Measurements from ENCODE around the gene CCNY. TPM values are rescaled to one million over a fixed set of nuclear protein-coding genes. Genes with fewer than 3 reads are reported as not detected.

CCNY gene
- total RNA-seq, 2 donors from 2014 or later = 60.5 to 65.9 TPM

DNA sequence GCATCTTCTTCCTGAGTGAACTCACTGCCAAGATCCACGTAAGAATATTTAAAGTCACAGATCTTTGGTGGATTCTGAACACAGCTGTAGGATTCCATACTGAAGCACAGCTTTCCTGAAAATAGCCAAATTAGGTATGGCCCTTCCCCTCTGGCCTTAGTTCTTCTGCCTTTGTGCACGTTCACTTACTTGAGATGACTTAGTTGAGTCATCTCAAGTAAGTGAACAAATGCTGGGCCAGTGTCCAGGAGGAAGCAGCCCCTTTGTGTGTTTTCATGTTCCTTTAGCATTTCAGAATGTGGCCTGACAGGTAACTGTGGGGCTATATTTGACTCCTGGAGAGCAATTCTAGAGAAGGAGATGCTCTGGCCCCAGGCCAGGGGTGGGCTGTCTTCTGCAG, 51.5 kb downstream of the CCNY start:
- H3K27ac Mint-ChIP-seq = no peak overlapping the region
- Histone ChIP-seq H3K27ac (ENCODE audit: low read depth, low read length) (no peak overlapping the region), H3K36me3 (ENCODE audit: control insufficient read depth, insufficient read depth, low read length) (no peaks in the 10 kb centered on the region), H3K4me1 (ENCODE audit: control insufficient read depth, insufficient read depth, low read length) (peaks cover 5% of the 10 kb centered on the region), H3K27me3 (ENCODE audit: control insufficient read depth, insufficient read depth, low read length, poor library complexity, severe bottlenecking) (no peaks in the 10 kb centered on the region), H3K9ac (ENCODE audit: extremely low read depth, low read length, poor library complexity, severe bottlenecking) (no peak overlapping the region), H3K4me3 (ENCODE audit: low read length) (peak overlapping the region; percentile 9), H3K9me3 (ENCODE audit: control insufficient read depth, low read length) (peaks cover 38% of the 10 kb centered on the region)
- H3K4me3 Mint-ChIP-seq = no peak overlapping the region
- DNase-seq = no peak
- peaks cover 30% of the 10 kb centered on the region for H3K9me3 Mint-ChIP-seq
- 90 to 100% methylated on average over 2 of the region's 2 CpGs for WGBS, 2 experiments (ENCODE audit: insufficient coverage in 1 of 2, insufficient read length in 1 of 2)
- peaks cover 42% of the 10 kb centered on the region for H3K4me1 Mint-ChIP-seq
- H3K36me3 Mint-ChIP-seq (ENCODE audit: low read depth) = peaks cover 14% of the 10 kb centered on the region
- TF ChIP-seq, protein P1, sequence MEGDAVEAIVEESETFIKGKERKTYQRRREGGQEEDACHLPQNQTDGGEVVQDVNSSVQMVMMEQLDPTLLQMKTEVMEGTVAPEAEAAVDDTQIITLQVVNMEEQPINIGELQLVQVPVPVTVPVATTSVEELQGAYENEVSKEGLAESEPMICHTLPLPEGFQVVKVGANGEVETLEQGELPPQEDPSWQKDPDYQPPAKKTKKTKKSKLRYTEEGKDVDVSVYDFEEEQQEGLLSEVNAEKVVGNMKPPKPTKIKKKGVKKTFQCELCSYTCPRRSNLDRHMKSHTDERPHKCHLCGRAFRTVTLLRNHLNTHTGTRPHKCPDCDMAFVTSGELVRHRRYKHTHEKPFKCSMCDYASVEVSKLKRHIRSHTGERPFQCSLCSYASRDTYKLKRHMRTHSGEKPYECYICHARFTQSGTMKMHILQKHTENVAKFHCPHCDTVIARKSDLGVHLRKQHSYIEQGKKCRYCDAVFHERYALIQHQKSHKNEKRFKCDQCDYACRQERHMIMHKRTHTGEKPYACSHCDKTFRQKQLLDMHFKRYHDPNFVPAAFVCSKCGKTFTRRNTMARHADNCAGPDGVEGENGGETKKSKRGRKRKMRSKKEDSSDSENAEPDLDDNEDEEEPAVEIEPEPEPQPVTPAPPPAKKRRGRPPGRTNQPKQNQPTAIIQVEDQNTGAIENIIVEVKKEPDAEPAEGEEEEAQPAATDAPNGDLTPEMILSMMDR (conservative IDR thresholded peaks at IDR 0.05) = no peak
- H3K27me3 Mint-ChIP-seq (ENCODE audit: insufficient read depth) = no peaks in the 10 kb centered on the region

DNA sequence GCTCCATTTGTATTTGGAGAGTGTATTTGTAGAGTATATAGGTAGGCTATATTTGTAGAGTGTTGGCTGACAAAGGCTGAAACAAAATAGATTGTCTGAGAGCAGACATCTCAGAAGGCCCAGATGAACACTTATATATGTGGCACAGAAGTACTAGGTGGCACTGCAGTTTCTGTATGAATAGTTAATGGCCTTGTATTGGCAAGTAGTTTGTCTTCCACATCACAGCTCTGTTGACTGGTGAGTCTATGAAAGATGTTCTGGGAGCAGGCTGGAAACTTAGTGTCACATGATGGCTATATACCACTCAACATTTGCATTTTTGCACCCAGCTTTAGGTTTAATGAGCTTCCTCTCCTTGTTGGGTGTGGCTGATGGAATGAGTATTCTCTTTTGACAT, 51.9 kb downstream of the CCNY start:
- H3K27me3 ChIP-seq (ENCODE audit: control insufficient read depth, insufficient read depth, low read length, poor library complexity, severe bottlenecking) = no peaks in the 10 kb centered on the region
- peak overlapping the region; percentile 9 for H3K4me3 ChIP-seq (ENCODE audit: low read length)
- TF ChIP-seq, protein P1 (conservative IDR thresholded peaks at IDR 0.05) = no peak
- no peak overlapping the region for H3K4me3 Mint-ChIP-seq
- H3K27ac Mint-ChIP-seq = no peak overlapping the region
- no peak overlapping the region for H3K9ac ChIP-seq (ENCODE audit: extremely low read depth, low read length, poor library complexity, severe bottlenecking)
- H3K36me3 ChIP-seq (ENCODE audit: control insufficient read depth, insufficient read depth, low read length) = no peaks in the 10 kb centered on the region
- H3K27ac ChIP-seq (ENCODE audit: low read depth, low read length) = no peak overlapping the region
- no peaks in the 10 kb centered on the region for H3K27me3 Mint-ChIP-seq (ENCODE audit: insufficient read depth)
- H3K9me3 ChIP-seq (ENCODE audit: control insufficient read depth, low read length) = peaks cover 38% of the 10 kb centered on the region
- no peak for DNase-seq
- peaks cover 5% of the 10 kb centered on the region for H3K4me1 ChIP-seq (ENCODE audit: control insufficient read depth, insufficient read depth, low read length)
- H3K4me1 Mint-ChIP-seq = peaks cover 46% of the 10 kb centered on the region
- peaks cover 14% of the 10 kb centered on the region for H3K36me3 Mint-ChIP-seq (ENCODE audit: low read depth)
- peaks cover 30% of the 10 kb centered on the region for H3K9me3 Mint-ChIP-seq

DNA sequence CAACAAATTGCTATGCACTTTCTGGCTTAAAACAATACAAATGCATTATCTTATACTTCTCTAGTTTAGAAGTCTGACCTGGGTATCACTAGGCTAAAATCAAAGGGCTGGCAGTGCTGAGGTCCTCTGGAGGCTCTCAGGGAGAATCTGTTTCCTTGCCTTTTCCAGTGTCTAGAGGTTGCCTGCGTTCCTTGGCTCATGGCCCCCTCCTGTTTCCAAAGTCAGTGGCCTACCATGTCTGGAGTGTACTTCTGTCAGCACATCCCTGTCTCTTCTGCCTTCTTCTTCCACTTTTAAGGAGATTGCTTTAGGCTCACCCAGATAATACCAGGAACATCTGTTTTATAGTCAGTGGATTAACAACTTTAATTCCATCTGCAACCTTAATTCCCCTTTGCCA, 52.4 kb downstream of the CCNY start:
- Histone ChIP-seq H3K27ac (ENCODE audit: low read depth, low read length) (no peak overlapping the region), H3K4me1 (ENCODE audit: control insufficient read depth, insufficient read depth, low read length) (peaks cover 5% of the 10 kb centered on the region), H3K27me3 (ENCODE audit: control insufficient read depth, insufficient read depth, low read length, poor library complexity, severe bottlenecking) (no peaks in the 10 kb centered on the region), H3K36me3 (ENCODE audit: control insufficient read depth, insufficient read depth, low read length) (no peaks in the 10 kb centered on the region), H3K9ac (ENCODE audit: extremely low read depth, low read length, poor library complexity, severe bottlenecking) (no peak overlapping the region), H3K9me3 (ENCODE audit: control insufficient read depth, low read length) (peaks cover 38% of the 10 kb centered on the region), H3K4me3 (ENCODE audit: low read length) (peak overlapping the region; percentile 9)
- peaks cover 14% of the 10 kb centered on the region for H3K36me3 Mint-ChIP-seq (ENCODE audit: low read depth)
- 94 to 100% methylated on average over 1 of the region's 1 CpG for WGBS, 2 experiments (ENCODE audit: insufficient coverage in 1 of 2, insufficient read length in 1 of 2)
- no peak overlapping the region for H3K4me3 Mint-ChIP-seq
- no peaks in the 10 kb centered on the region for H3K27me3 Mint-ChIP-seq (ENCODE audit: insufficient read depth)
- H3K27ac Mint-ChIP-seq = no peak overlapping the region
- H3K4me1 Mint-ChIP-seq = peaks cover 48% of the 10 kb centered on the region
- TF ChIP-seq, protein P1 (conservative IDR thresholded peaks at IDR 0.05) = no peak
- DNase-seq = no peak
- peaks cover 30% of the 10 kb centered on the region for H3K9me3 Mint-ChIP-seq
